PC-3 (cell line): ENCODE data around the gene RTKN2. TPM values are rescaled to one million over a fixed set of nuclear protein-coding genes. Genes with fewer than 3 reads are reported as not detected.

Experiments used
- ATAC-seq: fragments of 200-7000 bp; cut with Tn5 transposase; 2 replicates; pipeline ENCODE4 v1.9.1; 2020; ENCODE audit warnings: mild to moderate bottlenecking, moderate library complexity
- BruUV-seq: library from RNA; stranded (reverse); fragments of 400-500 nt; replicated peaks from 2 replicates; lab custom pipeline; 2021; lab: Mats Ljungman, UMichigan
- CTCF ChIA-PET: fragments of 300-600 bp; sonication (Branson Sonifier 250); formaldehyde crosslinking; loops from one replicate; lab custom pipeline; 2022; ENCODE audit warnings: antibody characterized with exemption; lab: Charles Lee
- POLR2A ChIA-PET: fragments of 300-600 bp; sonication (Branson Sonifier 250); formaldehyde crosslinking; loops from one replicate; lab custom pipeline; 2022; ENCODE audit warnings: antibody characterized with exemption; ENCODE audit not compliant: unreplicated experiment; lab: Charles Lee
- DNase-seq: peaks from one replicate; pipeline ENCODE4 v3.0.0-alpha.2; 2015
- H2AFZ ChIP-seq: fragments of 300-600 bp; sonication (generic); 2 replicates; pipeline ENCODE4 v1.6.0; 2016; ENCODE audit warnings: antibody characterized with exemption, low read length
- H3F3A ChIP-seq: fragments of 300-600 bp; sonication (generic); one replicate; pipeline ENCODE4 v1.6.0; 2017; ENCODE audit warnings: antibody characterized with exemption, low read length, control low read depth, mild to moderate bottlenecking; ENCODE audit not compliant: unreplicated experiment
- H3K27ac ChIP-seq: fragments of 300-600 bp; sonication (generic); 2 replicates; pipeline ENCODE4 v1.5.1; 2016; ENCODE audit warnings: mild to moderate bottlenecking, low read length
- H3K27me3 ChIP-seq: fragments of 300-600 bp; sonication (generic); 2 replicates; pipeline ENCODE4 v1.6.1; 2016; ENCODE audit warnings: low read length, mixed read lengths
- H3K36me3 ChIP-seq: fragments of 300-600 bp; sonication (generic); 2 replicates; pipeline ENCODE4 v1.6.1; 2016; ENCODE audit warnings: low read depth, mixed run types, low read length, mixed read lengths
- H3K4me1 ChIP-seq: fragments of 300-600 bp; sonication (generic); 2 replicates; pipeline ENCODE4 v1.5.1; 2016; ENCODE audit warnings: low read length; ENCODE audit not compliant: insufficient read depth
- H3K4me2 ChIP-seq: fragments of 300-600 bp; sonication (generic); 2 replicates; pipeline ENCODE4 v1.6.0; 2016; ENCODE audit warnings: low read length
- H3K4me3 ChIP-seq: fragments of 300-600 bp; sonication (generic); 2 replicates; pipeline ENCODE4 v1.5.1; 2016; ENCODE audit warnings: mild to moderate bottlenecking, low read length, mixed read lengths
- H3K79me2 ChIP-seq: fragments of 300-600 bp; sonication (generic); 2 replicates; pipeline ENCODE4 v1.6.1; 2017; ENCODE audit warnings: low read length, mixed read lengths
- H3K9ac ChIP-seq: fragments of 300-600 bp; sonication (generic); 2 replicates; pipeline ENCODE4 v1.6.0; 2016; ENCODE audit warnings: mild to moderate bottlenecking, low read length
- H3K9me2 ChIP-seq: fragments of 300-600 bp; sonication (generic); replicated peaks from 2 replicates; pipeline ENCODE4 v1.6.1; 2016; ENCODE audit warnings: mixed run types, low read length, mixed read lengths
- H3K9me3 ChIP-seq: fragments of 300-600 bp; sonication (generic); 2 replicates; pipeline ENCODE4 v1.6.1; 2016; ENCODE audit warnings: low read length, mixed read lengths
- H4K20me1 ChIP-seq: fragments of 300-600 bp; sonication (generic); 2 replicates; pipeline ENCODE4 v1.6.1; 2016; ENCODE audit warnings: low read length, mixed read lengths
- EZH2 ChIP-seq: fragments of 300-600 bp; sonication (generic); IDR thresholded peaks from one replicate; pipeline ENCODE4 v1.6.1; 2017; ENCODE audit warnings: antibody characterized with exemption, mild to moderate bottlenecking, low read length; ENCODE audit not compliant: unreplicated experiment
- EZH2phosphoT487 ChIP-seq: fragments of 300-600 bp; sonication (generic); IDR thresholded peaks from 2 replicates; pipeline ENCODE4 v1.6.1; 2018; ENCODE audit warnings: mild to moderate bottlenecking, antibody characterized with exemption, low read length, borderline replicate concordance
- intact Hi-C: fragments of 100-400 bp; cut with micrococcal nuclease; formaldehyde crosslinking; loops from 2 replicates; pipeline ENCODE4 v1.9.0; 2023
- total RNA-seq: library from RNA; depleted of rRNA; stranded (reverse); fragments of >200 nt; gene quantifications from 2 replicates; pipeline ENCODE4 v1.2.3, GENCODE V29; 2014
- TF ChIP-seq, protein P1 (sequence below): fragments of 300-600 bp; sonication (generic); conservative IDR thresholded peaks from 2 replicates; pipeline ENCODE4 v1.5.1; 2017; ENCODE audit warnings: antibody characterized with exemption, low read depth, mild to moderate bottlenecking, low read length

Gene RTKN2
- total RNA-seq, 1 experiment from 2014 or later: 26.6 TPM

DNA sequence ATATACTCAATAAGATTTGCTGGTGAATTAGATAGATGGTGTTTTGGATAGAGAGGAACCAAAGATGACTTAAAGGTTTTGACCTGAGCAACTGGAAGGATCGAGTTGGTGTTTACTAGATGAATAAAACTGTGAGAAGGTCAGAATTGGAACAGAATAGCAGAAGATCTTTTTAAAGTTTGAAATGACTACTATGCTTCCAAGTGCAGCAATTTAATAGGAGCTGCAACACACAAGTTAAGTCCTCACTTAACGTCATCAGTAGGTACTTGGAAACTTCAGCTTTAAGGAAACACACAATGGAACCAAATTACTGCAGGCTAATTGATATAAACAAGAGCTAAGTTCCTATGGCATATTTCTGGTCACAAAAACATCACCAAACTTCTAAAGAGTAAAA lies 86.5 kb downstream of the RTKN2 start:
- Histone ChIP-seq H3F3A (peaks cover 9% of the 10 kb centered on the region), H3K27me3 (no peaks in the 10 kb centered on the region), H3K9me2 (no peaks in the 10 kb centered on the region), H3K9ac (no peak overlapping the region), H3K36me3 (peaks cover 10% of the 10 kb centered on the region; the same call in 1 of the 2 replicates), H3K4me2 (no peak overlapping the region), H3K9me3 (0 out of 2 replicates have a peak, but pooled peaks cover 11% of the 10 kb centered on the region), H3K27ac (no peak overlapping the region), H4K20me1 (no peaks in the 10 kb centered on the region), H2AFZ (no peak overlapping the region), H3K4me3 (no peak overlapping the region), H3K79me2 (no peaks in the 10 kb centered on the region), H3K4me1 (peaks cover 11% of the 10 kb centered on the region)
- ChIA-PET CTCF (no interaction called here), POLR2A (no interaction called here)
- DNase-seq (no peak), ATAC-seq (no peak)
- intact Hi-C loops: loop anchor here (5.0 kb wide), 2 partner anchors 45 to 85 kb away; no protein-coding TSS in a partner anchor
- no TSS peak for BruUV-seq
- TF ChIP-seq, protein P1, sequence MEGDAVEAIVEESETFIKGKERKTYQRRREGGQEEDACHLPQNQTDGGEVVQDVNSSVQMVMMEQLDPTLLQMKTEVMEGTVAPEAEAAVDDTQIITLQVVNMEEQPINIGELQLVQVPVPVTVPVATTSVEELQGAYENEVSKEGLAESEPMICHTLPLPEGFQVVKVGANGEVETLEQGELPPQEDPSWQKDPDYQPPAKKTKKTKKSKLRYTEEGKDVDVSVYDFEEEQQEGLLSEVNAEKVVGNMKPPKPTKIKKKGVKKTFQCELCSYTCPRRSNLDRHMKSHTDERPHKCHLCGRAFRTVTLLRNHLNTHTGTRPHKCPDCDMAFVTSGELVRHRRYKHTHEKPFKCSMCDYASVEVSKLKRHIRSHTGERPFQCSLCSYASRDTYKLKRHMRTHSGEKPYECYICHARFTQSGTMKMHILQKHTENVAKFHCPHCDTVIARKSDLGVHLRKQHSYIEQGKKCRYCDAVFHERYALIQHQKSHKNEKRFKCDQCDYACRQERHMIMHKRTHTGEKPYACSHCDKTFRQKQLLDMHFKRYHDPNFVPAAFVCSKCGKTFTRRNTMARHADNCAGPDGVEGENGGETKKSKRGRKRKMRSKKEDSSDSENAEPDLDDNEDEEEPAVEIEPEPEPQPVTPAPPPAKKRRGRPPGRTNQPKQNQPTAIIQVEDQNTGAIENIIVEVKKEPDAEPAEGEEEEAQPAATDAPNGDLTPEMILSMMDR: no peak
- TF ChIP-seq EZH2 (no peak), EZH2phosphoT487 (no peak)

DNA sequence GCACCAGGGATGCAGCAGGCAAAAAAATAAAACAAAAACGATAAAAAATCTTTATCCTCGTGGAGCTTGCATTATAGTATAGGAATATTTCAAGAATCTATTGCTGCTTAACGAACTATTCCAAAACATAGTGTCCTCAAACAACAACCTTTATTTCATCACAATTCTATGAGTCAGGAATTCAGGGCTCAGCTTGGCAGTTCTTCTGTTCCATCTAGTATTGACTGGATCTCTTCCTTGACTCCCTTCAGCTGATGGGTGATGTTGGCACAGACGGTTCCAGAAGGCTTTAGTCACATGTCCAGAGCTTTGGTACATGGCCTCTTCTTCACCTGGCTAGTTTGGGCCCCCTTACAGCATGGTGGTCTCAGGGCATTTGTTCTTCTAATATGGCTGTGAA lies 88.0 kb downstream of the RTKN2 start:
- H3K27ac ChIP-seq: no peak overlapping the region
- H2AFZ ChIP-seq: no peak overlapping the region
- H3K79me2 ChIP-seq: no peaks in the 10 kb centered on the region
- ChIA-PET CTCF (no interaction called here), POLR2A (no interaction called here)
- H3K4me3 ChIP-seq: no peak overlapping the region
- H3K27me3 ChIP-seq: no peaks in the 10 kb centered on the region
- H3F3A ChIP-seq: peaks cover 9% of the 10 kb centered on the region
- intact Hi-C loops: loop anchor here (5.0 kb wide), 2 partner anchors 43 to 83 kb away; no protein-coding TSS in a partner anchor
- 0 out of 2 replicates have a peak, but pooled peaks cover 11% of the 10 kb centered on the region for H3K9me3 ChIP-seq
- H3K36me3 ChIP-seq: peaks cover 10% of the 10 kb centered on the region; the same call in 1 of the 2 replicates
- H3K4me1 ChIP-seq: peaks cover 11% of the 10 kb centered on the region
- TF ChIP-seq, protein P1: no peak
- TF ChIP-seq EZH2 (no peak), EZH2phosphoT487 (no peak)
- no TSS peak for BruUV-seq
- no peaks in the 10 kb centered on the region for H3K9me2 ChIP-seq
- no peaks in the 10 kb centered on the region for H4K20me1 ChIP-seq
- no peak overlapping the region for H3K4me2 ChIP-seq
- ATAC-seq: no peak
- no peak overlapping the region for H3K9ac ChIP-seq
- DNase-seq: no peak

DNA sequence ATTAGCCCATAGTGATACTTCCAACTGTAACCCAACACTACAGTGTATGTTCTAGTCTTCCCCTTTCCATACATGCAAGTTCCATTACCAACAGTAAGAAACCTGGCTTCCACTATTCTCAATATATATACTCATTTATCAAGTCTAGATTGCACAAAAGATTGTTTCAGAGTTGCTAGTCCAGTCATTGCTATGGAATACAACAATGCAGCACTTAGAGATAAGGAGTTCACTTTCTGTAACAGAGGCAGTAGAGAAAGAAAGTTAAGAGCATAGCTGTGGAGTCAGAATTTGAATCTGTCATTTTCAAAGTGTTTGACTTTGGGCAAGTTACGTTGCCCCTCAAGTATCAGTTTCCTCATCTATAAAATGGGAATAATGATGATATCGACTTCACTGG lies 90.1 kb downstream of the RTKN2 start:
- TF ChIP-seq EZH2phosphoT487 (no peak), EZH2 (no peak)
- TF ChIP-seq, protein P1: no peak
- H3K9me2 ChIP-seq: no peaks in the 10 kb centered on the region
- no TSS peak for BruUV-seq
- H3K79me2 ChIP-seq: no peaks in the 10 kb centered on the region
- ChIA-PET CTCF (no interaction called here), POLR2A (no interaction called here)
- no peak overlapping the region for H3K27ac ChIP-seq
- H3K27me3 ChIP-seq: no peaks in the 10 kb centered on the region
- intact Hi-C loops: no loop called here
- no peak overlapping the region for H3K4me3 ChIP-seq
- peaks cover 4% of the 10 kb centered on the region for H3K4me1 ChIP-seq
- no peak overlapping the region for H3K9ac ChIP-seq
- no peaks in the 10 kb centered on the region for H3K36me3 ChIP-seq
- DNase-seq (no peak), ATAC-seq (peak; percentile 15; the same call in 1 of the 2 replicates)
- H3F3A ChIP-seq: no peaks in the 10 kb centered on the region
- 0 out of 2 replicates have a peak, but pooled peaks cover 6% of the 10 kb centered on the region for H3K9me3 ChIP-seq
- H2AFZ ChIP-seq: no peak overlapping the region
- H4K20me1 ChIP-seq: no peaks in the 10 kb centered on the region
- no peak overlapping the region for H3K4me2 ChIP-seq
